ENCODE results near the gene SRSF3.
"Not testable (repeated sequence)": the region's sequence is repeated elsewhere in the genome, so short reads cannot be mapped to it uniquely, and the experiment has no call there.

Gene SRSF3

GRCh38 chr6:36594029-36594815 is at the start of gene SRSF3:
SRSF3 (plus strand) TSS chr6:36594362; CDS start chr6:36596763, 2,401 bp downstream.
- DNase-seq (ENCODE audit: low spot score): peak; percentile 97

GRCh38 chr6:36545767-36546307 is 48.3 kb upstream of the SRSF3 start:
- DNase-seq (ENCODE audit: low spot score): no peak

- DNase-seq (ENCODE audit: low spot score): peak; percentile 36
Observed at GRCh38 chr6:36546308-36546919, 47.7 kb upstream of the SRSF3 start.

GRCh38 chr6:36546920-36547645 is 47.1 kb upstream of the SRSF3 start, which contains the start of gene STK38:
STK38 (minus strand) TSS chr6:36547479; CDS start chr6:36540202, 7,277 bp downstream.
- peak; percentile 92 for DNase-seq (ENCODE audit: low spot score)

GRCh38 chr6:36547646-36548400 is 46.3 kb upstream of the SRSF3 start:
- peak; percentile 11 for DNase-seq (ENCODE audit: low spot score)

- no peak for DNase-seq (ENCODE audit: low spot score)
Observed at GRCh38 chr6:36548401-36548743, 45.8 kb upstream of the SRSF3 start.

- DNase-seq (ENCODE audit: low spot score): no peak
Observed at GRCh38 chr6:36550473-36551000, 43.6 kb upstream of the SRSF3 start.

- DNase-seq (ENCODE audit: low spot score): no peak
Observed at GRCh38 chr6:36555750-36556252, 38.4 kb upstream of the SRSF3 start.

- DNase-seq (ENCODE audit: low spot score): no peak
Observed at GRCh38 chr6:36556281-36556680, 37.9 kb upstream of the SRSF3 start.

GRCh38 chr6:36559011-36559793 is 35.0 kb upstream of the SRSF3 start:
- DNase-seq (ENCODE audit: low spot score): no peak

- DNase-seq (ENCODE audit: low spot score): no peak
Observed at GRCh38 chr6:36560822-36561221, 33.3 kb upstream of the SRSF3 start.

GRCh38 chr6:36563237-36563927 is 30.8 kb upstream of the SRSF3 start:
- no peak for DNase-seq (ENCODE audit: low spot score)

GRCh38 chr6:36563928-36564284 is 30.3 kb upstream of the SRSF3 start:
- DNase-seq (ENCODE audit: low spot score): no peak

GRCh38 chr6:36566418-36566905 is 27.7 kb upstream of the SRSF3 start:
- DNase-seq (ENCODE audit: low spot score): no peak

GRCh38 chr6:36570264-36570663 is 23.9 kb upstream of the SRSF3 start:
- DNase-seq (ENCODE audit: low spot score): no peak

- DNase-seq (ENCODE audit: low spot score): no peak
Observed at GRCh38 chr6:36571122-36572043, 22.8 kb upstream of the SRSF3 start.

GRCh38 chr6:36572353-36573311 is 21.5 kb upstream of the SRSF3 start:
- not testable (repeated sequence) for DNase-seq (ENCODE audit: low spot score)

- no peak for DNase-seq (ENCODE audit: low spot score)
Observed at GRCh38 chr6:36574679-36575078, 19.5 kb upstream of the SRSF3 start.

All from CD4-positive, alpha-beta T cell treated with Interleukin-15 for 4 hours (primary cell).